NB4 (cell line): ENCODE results near the gene TNS1.

Experiments used
- MYC ChIP-seq: IDR thresholded peaks from 2 replicates; pipeline ENCODE4 v1.6.1; 2011; ENCODE audit warnings: low read depth, low read length
- POLR2A ChIP-seq: IDR thresholded peaks from 2 replicates; pipeline ENCODE4 v1.6.1; 2011; ENCODE audit warnings: mild to moderate bottlenecking; ENCODE audit not compliant: insufficient read length; ENCODE audit errors: extremely low read depth
- TF ChIP-seq, protein P1 (sequence below): IDR thresholded peaks from one replicate; pipeline ENCODE4 v1.5.1; 2012; ENCODE audit warnings: low read depth, low read length
- TF ChIP-seq, protein P2 (sequence below): IDR thresholded peaks from 2 replicates; pipeline ENCODE4 v1.6.1; 2011; ENCODE audit warnings: low read depth, low read length

DNA sequence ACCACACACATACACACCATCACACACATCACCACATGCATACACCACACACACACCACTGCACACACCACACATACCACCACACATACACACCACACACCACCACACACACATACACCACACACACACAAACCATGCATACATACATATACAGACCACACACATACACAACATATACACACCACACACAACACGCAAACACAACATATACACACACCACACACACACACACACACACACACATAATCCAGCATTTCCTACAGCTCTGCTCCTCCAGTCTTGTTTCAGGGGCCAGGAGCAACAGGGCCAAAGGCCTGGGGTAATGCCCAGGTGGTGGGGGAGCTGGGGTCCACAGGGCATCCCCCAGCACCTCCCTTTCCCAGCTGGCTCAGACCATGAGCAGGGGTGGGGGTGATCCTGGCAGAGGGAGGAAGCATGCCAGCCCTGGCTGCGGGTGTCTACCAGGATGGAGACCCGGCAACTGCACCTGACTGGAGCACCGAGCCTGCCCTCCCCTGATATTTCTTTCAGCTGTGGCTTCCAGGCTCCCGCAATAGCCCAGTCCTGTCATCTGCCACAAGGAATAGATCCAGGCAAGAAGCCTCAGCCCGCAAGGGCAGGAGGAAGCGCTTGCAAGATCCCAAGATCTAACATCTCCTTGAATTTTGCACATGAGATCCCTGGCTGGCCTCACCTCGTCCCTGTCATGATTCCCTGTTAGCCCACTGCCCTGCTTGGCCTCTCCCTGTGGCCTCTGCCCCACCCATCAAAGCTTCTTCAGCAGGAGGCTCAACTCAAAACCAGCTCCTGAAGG is 196.9 kb downstream of the TNS1 start:
- no peak for TF ChIP-seq POLR2A
- TF ChIP-seq, protein P1, sequence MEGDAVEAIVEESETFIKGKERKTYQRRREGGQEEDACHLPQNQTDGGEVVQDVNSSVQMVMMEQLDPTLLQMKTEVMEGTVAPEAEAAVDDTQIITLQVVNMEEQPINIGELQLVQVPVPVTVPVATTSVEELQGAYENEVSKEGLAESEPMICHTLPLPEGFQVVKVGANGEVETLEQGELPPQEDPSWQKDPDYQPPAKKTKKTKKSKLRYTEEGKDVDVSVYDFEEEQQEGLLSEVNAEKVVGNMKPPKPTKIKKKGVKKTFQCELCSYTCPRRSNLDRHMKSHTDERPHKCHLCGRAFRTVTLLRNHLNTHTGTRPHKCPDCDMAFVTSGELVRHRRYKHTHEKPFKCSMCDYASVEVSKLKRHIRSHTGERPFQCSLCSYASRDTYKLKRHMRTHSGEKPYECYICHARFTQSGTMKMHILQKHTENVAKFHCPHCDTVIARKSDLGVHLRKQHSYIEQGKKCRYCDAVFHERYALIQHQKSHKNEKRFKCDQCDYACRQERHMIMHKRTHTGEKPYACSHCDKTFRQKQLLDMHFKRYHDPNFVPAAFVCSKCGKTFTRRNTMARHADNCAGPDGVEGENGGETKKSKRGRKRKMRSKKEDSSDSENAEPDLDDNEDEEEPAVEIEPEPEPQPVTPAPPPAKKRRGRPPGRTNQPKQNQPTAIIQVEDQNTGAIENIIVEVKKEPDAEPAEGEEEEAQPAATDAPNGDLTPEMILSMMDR: no peak
- no peak for TF ChIP-seq MYC
- TF ChIP-seq, protein P2, sequence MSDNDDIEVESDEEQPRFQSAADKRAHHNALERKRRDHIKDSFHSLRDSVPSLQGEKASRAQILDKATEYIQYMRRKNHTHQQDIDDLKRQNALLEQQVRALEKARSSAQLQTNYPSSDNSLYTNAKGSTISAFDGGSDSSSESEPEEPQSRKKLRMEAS: no peak
